Stimulated activated CD4-positive, alpha-beta T cell treated with anti-CD3 and anti-CD28 coated beads, Interleukin-12 subunit alpha, Interleukin-12 subunit beta, amount 100 ng/mL, for 24 hours (primary cell): ENCODE data around the gene SLC39A7.
A peak's percentile ranks its signal among the peaks of the same experiment; 100 is the strongest.

Experiments used
- DNase-seq, 2 experiments: peaks; one replicate each; pipeline ENCODE4 v3.0.0-alpha.2; 2020; ENCODE audit warnings: low read depth in 2 of 2

The SLC39A7 gene

DNA sequence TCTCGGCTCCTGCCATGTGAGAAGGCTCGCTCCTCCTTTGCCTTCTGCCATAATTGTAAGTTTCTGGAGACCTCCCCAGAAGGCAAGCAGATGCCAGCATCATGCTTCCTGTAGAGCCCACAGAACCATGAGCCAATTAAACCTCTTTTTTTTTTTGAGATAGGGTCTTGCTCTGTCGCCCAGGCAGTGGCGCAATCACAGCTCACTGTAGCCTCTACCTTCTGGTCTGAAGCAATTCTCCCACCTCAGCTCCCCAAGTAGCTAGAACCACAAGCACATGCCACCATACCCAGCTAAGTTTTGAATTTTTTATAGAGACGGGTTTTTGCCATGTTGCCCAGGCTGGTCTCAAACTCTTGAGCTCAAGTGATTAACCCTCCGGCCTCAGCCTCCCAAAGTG lies 36.2 kb downstream of the SLC39A7 start:
- no peak for DNase-seq

DNA sequence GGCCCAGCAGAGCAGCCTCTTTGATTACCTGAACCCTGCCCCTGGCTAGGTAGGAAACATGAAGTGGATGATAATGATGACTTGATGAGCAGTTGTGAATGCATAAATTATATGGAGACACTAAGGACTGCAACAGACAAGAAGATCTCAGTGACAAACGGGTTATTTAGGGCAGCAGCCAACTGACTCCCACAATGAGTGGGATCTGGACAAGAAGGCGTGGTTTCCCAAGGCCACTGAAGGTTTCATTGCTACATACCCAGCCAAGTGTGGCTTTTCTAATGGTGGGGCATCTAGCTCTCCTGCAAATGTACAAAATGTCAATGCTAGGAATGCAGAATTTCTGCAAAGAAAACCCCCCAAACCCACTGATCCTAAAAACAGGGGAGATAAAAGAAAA lies 37.1 kb downstream of the SLC39A7 start:
- DNase-seq: no peak

DNA sequence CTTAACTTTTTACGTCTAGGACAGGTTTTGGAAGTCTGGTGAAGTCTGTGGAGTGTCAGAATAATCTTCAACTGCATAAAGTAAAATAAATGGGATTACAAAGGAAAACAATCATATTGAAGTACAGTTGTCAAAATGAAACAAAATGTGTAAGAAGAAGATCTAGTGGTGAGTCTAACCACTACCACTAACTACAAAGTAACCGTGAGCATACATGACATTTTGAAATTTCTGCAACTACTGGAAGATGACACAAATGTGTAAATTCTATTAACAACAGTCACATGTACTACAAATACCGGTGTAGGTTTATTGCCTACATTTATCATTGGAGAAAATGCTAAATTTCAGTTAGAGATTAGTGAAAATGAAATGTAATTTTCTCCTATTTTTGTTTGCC lies 41.3 kb downstream of the SLC39A7 start:
- no peak for DNase-seq

- DNase-seq: no peak
These were observed 42.8 kb downstream of the SLC39A7 start for GRCh38 chr6:33243476-33243875.

GRCh38 chr6:33247977-33248642 lies 47.4 kb downstream of the SLC39A7 start:
- peak; percentile 78 to 95 for DNase-seq

GRCh38 chr6:33248643-33248931 lies 47.9 kb downstream of the SLC39A7 start:
- DNase-seq: no peak

DNA sequence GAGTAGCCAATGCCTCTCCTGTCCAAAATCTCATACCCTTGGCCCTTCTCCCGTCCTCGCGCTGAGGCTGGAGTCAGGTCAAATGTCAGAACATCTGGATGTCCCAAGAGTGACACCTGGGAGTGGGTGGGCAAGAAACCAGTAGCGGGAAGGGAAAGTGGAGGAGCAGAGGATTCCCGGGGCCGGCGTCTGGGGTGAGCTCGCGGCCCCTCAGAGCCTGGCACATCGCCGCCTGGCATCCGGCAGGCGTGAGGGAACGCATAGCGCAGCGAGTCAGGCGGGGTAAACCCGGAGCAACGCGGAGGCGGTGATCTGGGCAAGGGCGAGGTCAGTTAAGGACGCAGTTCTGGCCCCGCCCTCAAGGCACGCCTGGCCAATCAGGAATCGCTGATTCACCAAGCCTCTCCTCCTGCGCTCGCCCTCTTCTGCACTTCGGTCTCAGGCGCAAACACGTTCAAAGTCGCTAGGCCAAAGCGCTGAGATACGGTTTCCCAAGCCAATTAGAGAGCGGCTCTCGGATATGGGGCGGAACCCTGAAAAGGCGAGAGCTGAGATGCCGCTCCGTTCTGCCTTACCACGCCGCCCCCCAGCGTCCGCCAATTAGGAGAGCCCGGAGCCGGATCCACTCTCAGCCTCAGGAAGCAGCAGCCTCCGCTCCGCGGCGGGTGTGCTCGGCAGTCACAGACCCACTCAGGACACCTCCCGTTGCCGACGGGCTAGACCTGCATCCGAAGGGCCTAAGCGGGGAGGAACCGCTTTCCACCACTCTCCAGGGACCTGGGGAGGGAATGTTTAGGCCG lies 48.5 kb downstream of the SLC39A7 start:
- DNase-seq: peak; percentile 89 to 94

DNA sequence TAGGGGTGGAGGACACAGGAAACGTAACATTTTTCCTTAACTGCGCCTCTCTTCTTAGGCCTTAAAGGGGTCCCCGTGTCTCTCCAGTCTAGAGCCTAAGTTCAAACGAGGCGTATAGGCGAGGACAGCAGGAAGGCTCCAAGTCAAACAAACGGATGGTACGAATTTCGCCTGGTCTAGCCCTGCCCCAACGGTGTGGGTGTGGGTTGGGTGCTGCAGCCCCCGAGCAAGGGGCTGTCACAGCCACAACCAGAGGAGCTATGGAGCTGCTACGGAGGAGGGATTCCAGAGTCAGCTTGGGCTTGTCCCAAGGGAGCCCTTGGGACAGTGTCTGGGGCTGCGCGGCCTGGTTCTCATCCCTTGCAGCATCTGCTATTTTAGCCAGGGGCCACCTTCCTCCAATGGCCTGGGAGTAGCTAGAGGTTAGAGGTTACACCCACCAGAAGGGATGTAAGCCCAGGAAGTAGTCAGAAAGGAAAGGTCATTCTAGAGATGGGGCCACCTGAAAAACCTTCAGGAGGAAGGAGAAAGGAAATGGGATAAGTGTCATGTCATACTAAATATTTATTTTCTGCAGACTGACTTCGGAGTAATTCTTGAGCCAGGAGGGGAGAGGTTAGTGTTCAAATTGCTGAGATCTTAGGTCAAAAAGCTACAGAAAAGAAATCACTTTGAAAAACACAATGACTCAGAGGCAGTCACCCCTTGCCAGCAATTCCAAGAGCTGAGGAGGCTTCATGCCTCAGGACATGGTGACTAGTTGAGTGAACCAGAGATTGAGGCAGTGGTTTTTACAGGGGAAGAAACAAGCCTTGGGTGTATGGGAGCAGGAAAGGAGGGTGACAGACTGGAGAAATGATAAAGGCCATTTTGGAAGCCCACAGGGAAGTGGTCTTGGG lies 49.3 kb downstream of the SLC39A7 start:
- no peak for DNase-seq

- no peak for DNase-seq
These were observed 50.1 kb downstream of the SLC39A7 start for GRCh38 chr6:33250731-33251130.

- no peak for DNase-seq
These were observed 50.8 kb downstream of the SLC39A7 start for GRCh38 chr6:33251395-33252012.

DNA sequence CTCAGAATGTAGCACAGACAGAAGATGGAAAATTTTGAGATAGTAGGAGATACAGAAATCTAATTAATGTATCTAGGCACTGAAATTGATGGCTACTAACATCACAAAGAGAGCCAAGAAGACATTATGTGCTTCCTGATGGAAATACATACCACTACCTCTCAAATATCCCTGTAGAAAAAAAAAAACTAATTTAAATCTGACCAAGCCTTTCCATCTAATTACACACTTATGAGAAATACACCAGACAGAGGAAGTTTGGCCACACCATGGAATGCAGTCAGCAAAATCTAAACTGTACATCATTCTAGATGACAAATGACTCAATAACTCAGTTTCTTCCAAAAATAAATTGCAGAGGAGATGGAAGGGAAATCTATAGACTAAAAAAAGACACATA lies 52.1 kb downstream of the SLC39A7 start:
- no peak for DNase-seq
